HepG2 (cell line): Measurements from ENCODE around the gene SLC6A8. TPM values are rescaled to one million over a fixed set of nuclear protein-coding genes. Genes with fewer than 3 reads are reported as not detected.
"Not testable (repeated sequence)": the region's sequence is repeated elsewhere in the genome, so short reads cannot be mapped to it uniquely, and the experiment has no call there.

Experiments
- ATAC-seq: fragments of 200-7000 bp; cut with Tn5 transposase; 3 replicates; pipeline ENCODE4 v1.9.1; 2020; ENCODE audit warnings: mild to moderate bottlenecking, moderate library complexity
- BruUV-seq: library from RNA; stranded (reverse); fragments of 400-500 nt; replicated peaks from 2 replicates; lab custom pipeline; 2021; lab: Mats Ljungman, UMichigan
- CTCF ChIA-PET: fragments of 300-600 bp; formaldehyde crosslinking; extraction: SDS; loops from one replicate; lab custom pipeline; 2021; ENCODE audit warnings: low total read pairs, inconsistent platforms, low intra/inter-chr PET ratio; lab: Yijun Ruan, JAX
- POLR2A ChIA-PET: fragments of 350-600 bp; sonication (Branson Sonifier 250); formaldehyde crosslinking; loops from one replicate; lab custom pipeline; 2020; ENCODE audit warnings: antibody characterized with exemption, inconsistent platforms; lab: Yijun Ruan, JAX
- DNase-seq: peaks from one replicate; pipeline ENCODE4 v3.0.0-alpha.2; 2015; ENCODE audit warnings: low spot score
- FAIRE-seq: peaks from 3 replicates; lab custom pipeline; 2011; peaks lifted over from hg19 to GRCh38; lab: Jason Lieb, UNC
- H2AFZ ChIP-seq: one replicate; pipeline ENCODE4 v1.6.1; 2011; ENCODE audit warnings: low read length, inconsistent platforms
- H3K27ac ChIP-seq: fragments of 300-600 bp; 3 replicates; pipeline ENCODE4 v1.8.0; 2011; ENCODE audit warnings: mixed run types, mild to moderate bottlenecking, mixed read lengths, low read length, inconsistent platforms; ENCODE audit not compliant: insufficient read depth; ENCODE audit errors: extremely low read length
- H3K27me3 ChIP-seq, 2 experiments: fragments of 200-600 bp in 1 of 2; 2 replicates in 1 of 2; 3 replicates in 1 of 2; pipeline versions ENCODE4 v1.6.0 to v1.8.0; 2011; ENCODE audit warnings: low read length in 2 of 2, mild to moderate bottlenecking in 2 of 2, moderate library complexity in 2 of 2, inconsistent platforms in 1 of 2; ENCODE audit not compliant: insufficient read depth in 2 of 2, control insufficient read depth in 1 of 2
- H3K36me3 ChIP-seq, 2 experiments: fragments of 200-600 bp in 1 of 2; replicated peaks in 1 of 2; 2 replicates in 1 of 2; 3 replicates in 1 of 2; pipeline versions ENCODE4 v1.5.1 to v1.8.0; 2011; ENCODE audit warnings: low read length in 2 of 2, inconsistent platforms in 1 of 2; ENCODE audit not compliant: insufficient read depth in 2 of 2, control insufficient read depth in 1 of 2
- H3K4me1 ChIP-seq: 2 replicates; pipeline ENCODE4 v1.5.1; 2012; ENCODE audit warnings: low read length, inconsistent platforms; ENCODE audit not compliant: insufficient read depth
- H3K4me2 ChIP-seq: 2 replicates; pipeline ENCODE4 v1.6.0; 2011; ENCODE audit warnings: low read depth, low read length, inconsistent platforms
- H3K4me3 ChIP-seq, 3 experiments: fragments of 200-600 bp in 1 of 3; sonication (generic), shearing (Covaris generic) in 1 of 3; replicated peaks in 1 of 3; 2 replicates each; pipeline ENCODE4 v1.5.1; 2011 to 2016; ENCODE audit warnings: low read length in 3 of 3, inconsistent platforms in 2 of 3, low read depth in 2 of 3, mild to moderate bottlenecking in 2 of 3, control low read depth in 1 of 3, mixed read lengths in 1 of 3; ENCODE audit not compliant: insufficient read depth in 1 of 3
- H3K79me2 ChIP-seq: one replicate; pipeline ENCODE4 v1.6.1; 2011; ENCODE audit warnings: low read length, inconsistent platforms; ENCODE audit not compliant: insufficient read depth
- H3K9ac ChIP-seq: 2 replicates; pipeline ENCODE4 v1.6.0; 2011; ENCODE audit warnings: mild to moderate bottlenecking, low read depth, low read length, inconsistent platforms; ENCODE audit not compliant: insufficient read depth
- H3K9me3 ChIP-seq: 2 replicates; pipeline ENCODE4 v1.5.1; 2012; ENCODE audit warnings: mild to moderate bottlenecking, low read length
- H4K20me1 ChIP-seq: 2 replicates; pipeline ENCODE4 v1.6.0; 2011; ENCODE audit warnings: inconsistent platforms, mild to moderate bottlenecking, low read length, moderate library complexity; ENCODE audit not compliant: insufficient read depth
- ATF2 ChIP-seq: sonication (generic); formaldehyde crosslinking; IDR thresholded peaks from 2 replicates; pipeline ENCODE4 v1.4.0; 2020; ENCODE audit warnings: missing genetic modification reagents
- CEBPB ChIP-seq: IDR thresholded peaks from 2 replicates; pipeline ENCODE4 v1.6.1; 2011; ENCODE audit warnings: low read depth, low read length, improper control_type of control experiment, borderline replicate concordance
- CEBPG ChIP-seq: IDR thresholded peaks from 2 replicates; pipeline ENCODE4 v1.6.1; 2016
- GATAD2A ChIP-seq: IDR thresholded peaks from 2 replicates; pipeline ENCODE4 v1.6.1; 2016
- MTA3 ChIP-seq: sonication (generic); formaldehyde crosslinking; IDR thresholded peaks from 2 replicates; pipeline ENCODE4 v1.4.0; 2020; ENCODE audit warnings: missing genetic modification reagents
- SMC3 ChIP-seq: IDR thresholded peaks from 2 replicates; pipeline ENCODE4 v1.6.1; 2011; ENCODE audit warnings: low read length, improper control_type of control experiment
- SOX13 ChIP-seq, 3 experiments: fragments of 450-650 bp in 1 of 3; sonication (generic) in 1 of 3; formaldehyde crosslinking in 1 of 3; IDR thresholded peaks in 2 of 3; conservative IDR thresholded peaks in 1 of 3; 2 replicates each; pipeline versions ENCODE4 v1.5.0 to v1.6.1; 2016 to 2020; ENCODE audit warnings: antibody characterized with exemption in 1 of 3, mild to moderate bottlenecking in 1 of 3, missing compliant biosample characterization in 1 of 3, missing genetic modification reagents in 1 of 3, moderate library complexity in 1 of 3
- SOX5 ChIP-seq: IDR thresholded peaks from 2 replicates; pipeline ENCODE4 v1.6.1; 2016; ENCODE audit warnings: borderline replicate concordance
- U2AF1 ChIP-seq: fragments of 200-400 bp; formaldehyde crosslinking; optimal IDR thresholded peaks from 2 replicates; pipeline ENCODE3; 2017; ENCODE audit warnings: mild to moderate bottlenecking, low read depth, low read length
- ZBTB14 ChIP-seq: sonication (generic); formaldehyde crosslinking; IDR thresholded peaks from 2 replicates; pipeline ENCODE4 v1.4.0; 2020; ENCODE audit warnings: missing genetic modification reagents
- ZBTB8A ChIP-seq: sonication (generic); formaldehyde crosslinking; IDR thresholded peaks from 2 replicates; pipeline ENCODE4 v1.4.0; 2020; ENCODE audit warnings: mild to moderate bottlenecking, low read depth, missing genetic modification reagents, borderline replicate concordance
- ZFP82 ChIP-seq: sonication (generic); formaldehyde crosslinking; IDR thresholded peaks from 2 replicates; pipeline ENCODE4 v1.5.1; 2020; ENCODE audit warnings: mild to moderate bottlenecking, missing genetic modification reagents, borderline replicate concordance
- ZMYM2 ChIP-seq: sonication (generic); formaldehyde crosslinking; IDR thresholded peaks from 2 replicates; pipeline ENCODE4 v1.8.0; 2022; ENCODE audit warnings: mild to moderate bottlenecking, missing genetic modification reagents
- ZNF629 ChIP-seq: sonication (generic); formaldehyde crosslinking; conservative IDR thresholded peaks from 2 replicates; pipeline ENCODE4 v1.5.0; 2020; ENCODE audit warnings: missing genetic modification reagents
- WGBS: methylation state at CpG from one replicate; pipeline ENCODE4 v1.1.6; 2017; ENCODE audit warnings: low lambda C conversion rate; 5-methylcytosine and 5-hydroxymethylcytosine counted together
- in situ Hi-C: cut with HindIII; loops from 2 replicates; pipeline ENCODE4 v1.10.0; 2017; ENCODE audit warnings: low pct_unique_long_range_greater_than_20kb; ENCODE audit not compliant: extremely low pct_ligation_motif_present
- intact Hi-C: fragments of 100-400 bp; cut with micrococcal nuclease; formaldehyde crosslinking; loops from one replicate; pipeline ENCODE4 v1.10.0; 2022; ENCODE audit not compliant: unreplicated experiment
- polyA plus RNA-seq, 8 experiments: library from polyadenylated mRNA; depleted of rRNA in 3 of 8; stranded (reverse) in 7 of 8; unstranded in 1 of 8; fragments of >200 nt; fragmentation: Illumina TruSeq in 4 of 8; extraction: Trizol in 4 of 8; gene quantifications; 2 replicates each; pipeline versions ENCODE4 v1.2.1 to v1.2.3, GENCODE V29; 2011 to 2016; ENCODE audit warnings: low read depth in 4 of 8, missing spikeins in 1 of 8, mixed read lengths in 1 of 8; ENCODE audit not compliant: insufficient read depth in 1 of 8
- total RNA-seq, 5 experiments: library from RNA; depleted of rRNA; stranded (reverse); fragments of >200 nt; fragmentation: Illumina TruSeq; extraction: Trizol; gene quantifications; 2 replicates each; pipeline ENCODE4 v1.2.3, GENCODE V29; 2016; ENCODE audit warnings: low read depth in 1 of 5

Gene SLC6A8
- total and polyA plus RNA-seq, 2 of the 13 experiments (the other 11 are each of a cell fraction or from before 2014, with no cell fraction given): 13.9 to 176 TPM

GRCh38 chrX:153730115-153730514 is 42.4 kb downstream of the SLC6A8 start:
- Histone ChIP-seq H4K20me1 (peaks cover 21% of the 10 kb centered on the region), H3K79me2 (peaks cover 25% of the 10 kb centered on the region), H3K4me1 (peaks cover 51% of the 10 kb centered on the region)
- ATAC-seq, H3K9me3 ChIP-seq, H2AFZ ChIP-seq, H3K27ac ChIP-seq, H3K9ac ChIP-seq, CTCF ChIA-PET, BruUV-seq, H3K4me3 ChIP-seq, DNase-seq, H3K4me2 ChIP-seq, H3K27me3 ChIP-seq, H3K36me3 ChIP-seq, FAIRE-seq, intact Hi-C loops, in situ Hi-C loops: not testable (repeated sequence)
- POLR2A ChIA-PET: interaction anchor here (1.2 kb wide), 1 partner anchor 33 kb away, joined by 4 read pairs; no protein-coding TSS in a partner anchor
- WGBS: 98% methylated on average over 14 of the region's 23 CpGs

GRCh38 chrX:153731117-153731844 is 43.6 kb downstream of the SLC6A8 start:
- no TSS peak for BruUV-seq
- Histone ChIP-seq H4K20me1 (peaks cover 21% of the 10 kb centered on the region), H3K4me1 (peaks cover 51% of the 10 kb centered on the region), H3K9ac (no peak overlapping the region), H3K4me2 (peak overlapping the region; percentile 18; the same call in 1 of the 2 replicates), H3K27ac (no peak overlapping the region), H3K4me3 (no peak overlapping the region), H2AFZ (no peak overlapping the region), H3K79me2 (peaks cover 15% of the 10 kb centered on the region), H3K36me3 (peaks cover 0 to 6% of the 10 kb centered on the region in 2 experiments; a peak in 1 of 5 replicates), H3K27me3 (no peaks in the 10 kb centered on the region), H3K9me3 (no peaks in the 10 kb centered on the region)
- in situ Hi-C loops: no loop called here
- peak; percentile 65 for DNase-seq
- no peak for ATAC-seq
- 69% methylated on average over 6 of the region's 6 CpGs for WGBS
- ChIA-PET CTCF (no interaction called here), POLR2A (interaction anchor here (1.1 to 1.2 kb wide), 2 partner anchors 32 to 63 kb away, joined by 3 to 4 read pairs; partner anchors contain the start of genes IDH3G and SSR4)
- intact Hi-C loops: no loop called here
- peak; percentile 83 for FAIRE-seq
- TF ChIP-seq CEBPB: peak; percentile 98
- no peak for TF ChIP-seq ZNF629
- peak; percentile 96 for TF ChIP-seq ZFP82 (CRISPR knock-in tag)
- TF ChIP-seq MTA3 (CRISPR knock-in tag): no peak
- peak; percentile 22; the same call in 1 of the 2 replicates for TF ChIP-seq SMC3
- TF ChIP-seq ATF2: no peak
- TF ChIP-seq GATAD2A (CRISPR knock-in tag): peak; percentile 35
- TF ChIP-seq ZBTB8A (CRISPR knock-in tag): no peak
- TF ChIP-seq ZMYM2 (CRISPR knock-in tag): no peak
- TF ChIP-seq SOX5: peak; percentile 88; the same call in 1 of the 2 replicates
- peak; percentile 95 for TF ChIP-seq CEBPG (CRISPR knock-in tag)
- TF ChIP-seq SOX13 (IDR thresholded peaks at IDR 0.05): 0 out of 2 replicates have a peak, but pooled peaks have one; percentile 41
- TF ChIP-seq SOX13 (CRISPR knock-in tag; conservative IDR thresholded peaks at IDR 0.05 in 1 of 2, IDR thresholded peaks at IDR 0.05 in 1 of 2): peak in 1 of 2 experiments; percentile 91; a peak in 2 of 4 replicates
- TF ChIP-seq U2AF1: no peak
- TF ChIP-seq ZBTB14 (CRISPR knock-in tag): no peak
